Epithelial cell of esophagus (primary cell): ENCODE results near the gene RNF44.
"Not testable (repeated sequence)": the region's sequence is repeated elsewhere in the genome, so short reads cannot be mapped to it uniquely, and the experiment has no call there.

Source experiments
- DNase-seq: peaks from one replicate; pipeline ENCODE4 v3.0.0; 2010; ENCODE audit warnings: low read depth
- H3K4me3 ChIP-seq: 2 replicates; pipeline ENCODE4 v1.5.1; 2011; ENCODE audit warnings: mild to moderate bottlenecking, low read length, control low read depth
- CTCF ChIP-seq: IDR thresholded peaks from 2 replicates; pipeline ENCODE4 v1.5.1; 2011; ENCODE audit warnings: low read depth, mild to moderate bottlenecking, low read length, control low read depth, inconsistent platforms; ENCODE audit not compliant: insufficient read depth; ENCODE audit errors: missing control alignments

RNF44 gene

GRCh38 chr5:176553260-176554085 is 16.3 kb upstream of the RNF44 start:
- DNase-seq = peak; percentile 97

GRCh38 chr5:176552332-176552869 is 15.2 kb upstream of the RNF44 start:
- DNase-seq = no peak
- no peak overlapping the region for H3K4me3 ChIP-seq
- no peak for TF ChIP-seq CTCF

More at GRCh38 chr5:176553260-176554085, 16.3 kb upstream of the RNF44 start:
- no peak overlapping the region for H3K4me3 ChIP-seq
- no peak for TF ChIP-seq CTCF

GRCh38 chr5:176550937-176551336 is 13.7 kb upstream of the RNF44 start:
- not testable (repeated sequence) for DNase-seq, H3K4me3 ChIP-seq

GRCh38 chr5:176550275-176550831 is 13.2 kb upstream of the RNF44 start:
- TF ChIP-seq CTCF = no peak
- H3K4me3 ChIP-seq = no peak overlapping the region
- no peak for DNase-seq

- TF ChIP-seq CTCF = no peak
- no peak overlapping the region for H3K4me3 ChIP-seq
- DNase-seq = no peak
Measured at GRCh38 chr5:176549871-176550270, 12.7 kb upstream of the RNF44 start.

- no peak within 1 kb of the TSS for H3K4me3 ChIP-seq
- no peak for TF ChIP-seq CTCF
- DNase-seq = no peak
Measured at GRCh38 chr5:176548967-176549444, 11.8 kb upstream of the RNF44 start, which contains the start of gene CDHR2. TSS of gene CDHR2 (plus strand) at chr5:176549342. CDS start at chr5:176565353, 16,011 bp downstream.

- no peak for TF ChIP-seq CTCF
- peak; percentile 86 for DNase-seq
Measured at GRCh38 chr5:176547802-176548201, 10.6 kb upstream of the RNF44 start.

More at GRCh38 chr5:176547802-176548201, 10.6 kb upstream of the RNF44 start:
- no peak overlapping the region for H3K4me3 ChIP-seq
